SIG-M5 treated with dmso at 0.1 percent for 504 hours (cell line): ENCODE data around the gene MORC2.

Experiments
- DNase-seq: peaks from one replicate; lab custom pipeline; 2025; ENCODE audit not compliant: unreplicated experiment; lab: John Stamatoyannopoulos, UW

MORC2 gene

GRCh38 chr22:30949934-30950660 lies 18.5 kb downstream of the MORC2 start:
- no peak for DNase-seq

- DNase-seq, result no peak
Observed at GRCh38 chr22:30948930-30949342, 19.6 kb downstream of the MORC2 start.

- peak; percentile 38 for DNase-seq
Observed at GRCh38 chr22:30947816-30948454, 20.6 kb downstream of the MORC2 start.

GRCh38 chr22:30947173-30947815 lies 21.3 kb downstream of the MORC2 start:
- DNase-seq, result no peak

- DNase-seq, result no peak
Observed at GRCh38 chr22:30946354-30946753, 22.2 kb downstream of the MORC2 start.

GRCh38 chr22:30945653-30946052 lies 22.9 kb downstream of the MORC2 start:
- no peak for DNase-seq

GRCh38 chr22:30944986-30945385 lies 23.6 kb downstream of the MORC2 start:
- no peak for DNase-seq

- no peak for DNase-seq
Observed at GRCh38 chr22:30943368-30943767, 25.2 kb downstream of the MORC2 start.

- no peak for DNase-seq
Observed at GRCh38 chr22:30941363-30941740, 27.2 kb downstream of the MORC2 start.

GRCh38 chr22:30940685-30941362 lies 27.8 kb downstream of the MORC2 start:
- DNase-seq, result no peak

GRCh38 chr22:30934053-30934452 lies 34.5 kb downstream of the MORC2 start:
- DNase-seq, result no peak

GRCh38 chr22:30933457-30933856 lies 35.1 kb downstream of the MORC2 start:
- no peak for DNase-seq

GRCh38 chr22:30932661-30933060 lies 35.9 kb downstream of the MORC2 start:
- no peak for DNase-seq

- DNase-seq, result no peak
Observed at GRCh38 chr22:30931541-30932300, 36.9 kb downstream of the MORC2 start.

GRCh38 chr22:30930228-30930627 lies 38.3 kb downstream of the MORC2 start:
- DNase-seq, result no peak

- DNase-seq, result no peak
Observed at GRCh38 chr22:30928401-30928800, 40.2 kb downstream of the MORC2 start.

- DNase-seq, result no peak
Observed at GRCh38 chr22:30927806-30928205, 40.8 kb downstream of the MORC2 start.

- no peak for DNase-seq
Observed at GRCh38 chr22:30926706-30927105, 41.9 kb downstream of the MORC2 start.

GRCh38 chr22:30925667-30926066 lies 42.9 kb downstream of the MORC2 start:
- DNase-seq, result no peak

GRCh38 chr22:30923168-30923900 lies 45.2 kb downstream of the MORC2 start:
- DNase-seq, result no peak
